ENCODE results near the gene CACNA1C. TPM values are rescaled to one million over a fixed set of nuclear protein-coding genes. Genes with fewer than 3 reads are reported as not detected.

The CACNA1C gene
- polyA plus RNA-seq, 1 of the 3 experiments (the other 2 are of a cell fraction), result 1.5 TPM

DNA sequence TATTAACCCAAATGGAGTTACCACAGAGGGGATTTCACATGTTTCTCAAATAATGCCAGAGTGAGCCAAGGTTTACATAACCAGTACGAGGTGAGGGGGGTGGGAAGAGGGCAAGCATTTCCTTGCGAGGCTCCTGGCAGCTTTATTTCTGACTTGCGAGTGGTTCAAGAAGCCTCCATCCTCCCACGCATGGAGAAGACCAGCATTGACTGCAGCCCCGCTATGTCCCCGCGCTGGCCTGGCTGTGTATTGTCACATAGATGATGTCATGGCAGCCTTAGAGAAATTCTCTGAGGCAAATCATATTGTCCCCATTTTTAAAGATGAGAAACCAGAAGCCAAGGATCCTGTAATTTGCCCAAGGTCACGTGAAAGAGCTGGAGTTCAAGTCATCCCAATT lies 188.2 kb downstream of the CACNA1C start:
- TF ChIP-seq FOXM1 (IDR thresholded peaks at IDR 0.05; ENCODE audit: low read depth) (no peak), NFIC (IDR thresholded peaks at IDR 0.05; ENCODE audit: borderline replicate concordance) (no peak), SMC3 (IDR thresholded peaks at IDR 0.05; ENCODE audit: low read depth, low read length) (no peak), GABPA (IDR thresholded peaks at IDR 0.05; ENCODE audit: low read depth) (no peak), JUND (IDR thresholded peaks at IDR 0.05) (no peak), EZH2phosphoT487 (IDR thresholded peaks at IDR 0.05; ENCODE audit: borderline replicate concordance, low read depth) (no peak)
- Histone ChIP-seq H2AFZ (ENCODE audit: low read depth) (no peak overlapping the region), H3K4me1 (ENCODE audit: control insufficient read depth in 1 of 2, insufficient read depth in 2 of 2, low read depth in 1 of 2, low read length in 1 of 2) (peaks cover 20 to 37% of the 10 kb centered on the region in 2 experiments), H3K4me2 (no peak overlapping the region), H3K4me3 (ENCODE audit: low read depth in 2 of 2, low read length in 1 of 2) (no peak overlapping the region), H3F3A (replicated peaks; ENCODE audit: insufficient read depth) (peaks cover 12% of the 10 kb centered on the region), H3K79me2 (ENCODE audit: insufficient read depth) (no peaks in the 10 kb centered on the region), H3K9me3 (no peaks in the 10 kb centered on the region), H3K27ac (ENCODE audit: low read depth in 2 of 2, low read length in 1 of 2) (no peak overlapping the region), H3K27me3 (ENCODE audit: insufficient read depth) (no peaks in the 10 kb centered on the region), H3K36me3 (replicated peaks in 1 of 2; ENCODE audit: control insufficient read depth in 1 of 2, insufficient read depth in 2 of 2, low read length in 1 of 2) (no peaks in the 10 kb centered on the region), H3K9me2 (no peaks in the 10 kb centered on the region), H3K9ac (no peak overlapping the region), H4K20me1 (ENCODE audit: insufficient read depth) (no peaks in the 10 kb centered on the region)
- CTCF ChIA-PET, result interaction anchor here (1.0 to 1.7 kb wide), 3 partner anchors 12 to 57 kb away, joined by 3 read pairs; no protein-coding TSS in a partner anchor
- no peak for DNase-seq
- 86% methylated on average over 8 of the region's 8 CpGs for WGBS (ENCODE audit: low lambda C conversion rate)
- POLR2A ChIA-PET, result no interaction called here

DNA sequence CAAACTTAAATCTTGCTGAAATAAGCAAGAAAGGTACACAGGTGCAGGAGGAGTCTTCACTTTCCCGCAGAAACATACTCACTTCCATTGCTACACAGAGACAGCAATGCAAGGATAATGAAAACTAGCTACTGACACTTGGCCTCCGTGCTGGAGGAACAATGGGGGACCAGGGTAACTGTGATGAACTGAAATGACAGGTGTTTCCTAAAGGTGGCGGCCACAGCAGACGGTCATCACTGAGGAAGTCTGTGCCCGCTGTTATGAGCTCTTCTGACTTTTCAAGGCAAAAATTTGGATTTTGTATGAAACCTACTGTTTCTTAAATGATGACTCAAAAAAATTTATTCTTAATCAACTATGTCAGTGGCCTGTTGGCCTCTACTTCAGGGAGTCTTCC lies 189.4 kb downstream of the CACNA1C start:
- H3K9me3 ChIP-seq, result no peaks in the 10 kb centered on the region
- no peak overlapping the region for H3K9ac ChIP-seq
- no peak overlapping the region for H3K4me3 ChIP-seq (ENCODE audit: low read depth in 2 of 2, low read length in 1 of 2)
- DNase-seq, result no peak
- H3K4me1 ChIP-seq (ENCODE audit: control insufficient read depth in 1 of 2, insufficient read depth in 2 of 2, low read depth in 1 of 2, low read length in 1 of 2), result peaks cover 20 to 26% of the 10 kb centered on the region in 2 experiments
- no peaks in the 10 kb centered on the region for H3K36me3 ChIP-seq (replicated peaks in 1 of 2; ENCODE audit: control insufficient read depth in 1 of 2, insufficient read depth in 2 of 2, low read length in 1 of 2)
- no peaks in the 10 kb centered on the region for H4K20me1 ChIP-seq (ENCODE audit: insufficient read depth)
- 86% methylated on average over 5 of the region's 5 CpGs for WGBS (ENCODE audit: low lambda C conversion rate)
- H3K27me3 ChIP-seq (ENCODE audit: insufficient read depth), result no peaks in the 10 kb centered on the region
- CTCF ChIA-PET, result interaction anchor here (1.1 to 1.7 kb wide), 5 partner anchors 17 to 185 kb away, joined by 3 to 4 read pairs (median 3); no protein-coding TSS in a partner anchor
- no peaks in the 10 kb centered on the region for H3K9me2 ChIP-seq
- no peak overlapping the region for H2AFZ ChIP-seq (ENCODE audit: low read depth)
- H3K27ac ChIP-seq (ENCODE audit: low read depth in 2 of 2, low read length in 1 of 2), result no peak overlapping the region
- peaks cover 12% of the 10 kb centered on the region for H3F3A ChIP-seq (replicated peaks; ENCODE audit: insufficient read depth)
- H3K79me2 ChIP-seq (ENCODE audit: insufficient read depth), result no peaks in the 10 kb centered on the region
- H3K4me2 ChIP-seq, result no peak overlapping the region
- TF ChIP-seq ELF1 (IDR thresholded peaks at IDR 0.05) (no peak), YY1 (IDR thresholded peaks at IDR 0.05; ENCODE audit: low read depth) (no peak), TAF1 (IDR thresholded peaks at IDR 0.05; ENCODE audit: borderline replicate concordance, low read depth, low read length) (no peak), NFIC (IDR thresholded peaks at IDR 0.05; ENCODE audit: borderline replicate concordance) (no peak)
- TF ChIP-seq, protein P1, sequence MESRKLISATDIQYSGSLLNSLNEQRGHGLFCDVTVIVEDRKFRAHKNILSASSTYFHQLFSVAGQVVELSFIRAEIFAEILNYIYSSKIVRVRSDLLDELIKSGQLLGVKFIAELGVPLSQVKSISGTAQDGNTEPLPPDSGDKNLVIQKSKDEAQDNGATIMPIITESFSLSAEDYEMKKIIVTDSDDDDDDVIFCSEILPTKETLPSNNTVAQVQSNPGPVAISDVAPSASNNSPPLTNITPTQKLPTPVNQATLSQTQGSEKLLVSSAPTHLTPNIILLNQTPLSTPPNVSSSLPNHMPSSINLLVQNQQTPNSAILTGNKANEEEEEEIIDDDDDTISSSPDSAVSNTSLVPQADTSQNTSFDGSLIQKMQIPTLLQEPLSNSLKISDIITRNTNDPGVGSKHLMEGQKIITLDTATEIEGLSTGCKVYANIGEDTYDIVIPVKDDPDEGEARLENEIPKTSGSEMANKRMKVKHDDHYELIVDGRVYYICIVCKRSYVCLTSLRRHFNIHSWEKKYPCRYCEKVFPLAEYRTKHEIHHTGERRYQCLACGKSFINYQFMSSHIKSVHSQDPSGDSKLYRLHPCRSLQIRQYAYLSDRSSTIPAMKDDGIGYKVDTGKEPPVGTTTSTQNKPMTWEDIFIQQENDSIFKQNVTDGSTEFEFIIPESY (IDR thresholded peaks at IDR 0.05; ENCODE audit: borderline replicate concordance, low read depth), result no peak
- POLR2A ChIA-PET, result no interaction called here

DNA sequence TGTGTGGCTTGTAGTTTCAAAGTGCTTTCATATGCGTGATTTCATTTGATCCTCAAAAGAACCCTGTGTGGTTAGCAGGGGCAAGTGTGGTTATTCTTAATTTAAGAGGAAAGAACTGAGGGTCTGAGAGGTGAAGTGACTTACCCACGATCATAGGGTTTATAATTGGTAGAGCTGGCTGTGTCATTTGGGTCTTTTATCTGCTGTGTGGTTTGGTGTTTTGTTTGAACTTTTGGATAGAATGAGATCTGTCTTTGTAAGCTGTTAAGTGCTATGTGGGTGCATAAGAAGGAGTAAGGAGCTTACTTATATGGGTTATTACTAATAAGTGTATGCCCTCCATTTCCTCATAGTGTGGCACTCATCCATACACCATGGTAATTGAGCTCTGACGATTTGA lies 190.0 kb downstream of the CACNA1C start:
- Histone ChIP-seq H4K20me1 (ENCODE audit: insufficient read depth) (no peaks in the 10 kb centered on the region), H3K4me1 (ENCODE audit: control insufficient read depth in 1 of 2, insufficient read depth in 2 of 2, low read depth in 1 of 2, low read length in 1 of 2) (peaks cover 23 to 26% of the 10 kb centered on the region in 2 experiments; a peak in 3 of 4 replicates), H2AFZ (ENCODE audit: low read depth) (no peak overlapping the region), H3K9me3 (no peaks in the 10 kb centered on the region), H3K4me3 (ENCODE audit: low read depth in 2 of 2, low read length in 1 of 2) (no peak overlapping the region), H3K27ac (ENCODE audit: low read depth in 2 of 2, low read length in 1 of 2) (peak overlapping the region in 1 of 2 experiments; percentile 82; a peak in 2 of 4 replicates), H3K27me3 (ENCODE audit: insufficient read depth) (no peaks in the 10 kb centered on the region), H3F3A (replicated peaks; ENCODE audit: insufficient read depth) (peaks cover 12% of the 10 kb centered on the region), H3K9ac (no peak overlapping the region), H3K9me2 (no peaks in the 10 kb centered on the region), H3K4me2 (no peak overlapping the region), H3K36me3 (replicated peaks in 1 of 2; ENCODE audit: control insufficient read depth in 1 of 2, insufficient read depth in 2 of 2, low read length in 1 of 2) (no peaks in the 10 kb centered on the region), H3K79me2 (ENCODE audit: insufficient read depth) (no peaks in the 10 kb centered on the region)
- ChIA-PET POLR2A (no interaction called here), CTCF (interaction anchor here (0.8 to 1.7 kb wide), 5 partner anchors 29 to 185 kb away, joined by 3 to 4 read pairs (median 3); no protein-coding TSS in a partner anchor)
- no peak for DNase-seq
- 74% methylated on average over 3 of the region's 3 CpGs for WGBS (ENCODE audit: low lambda C conversion rate)
- TF ChIP-seq, protein P2, sequence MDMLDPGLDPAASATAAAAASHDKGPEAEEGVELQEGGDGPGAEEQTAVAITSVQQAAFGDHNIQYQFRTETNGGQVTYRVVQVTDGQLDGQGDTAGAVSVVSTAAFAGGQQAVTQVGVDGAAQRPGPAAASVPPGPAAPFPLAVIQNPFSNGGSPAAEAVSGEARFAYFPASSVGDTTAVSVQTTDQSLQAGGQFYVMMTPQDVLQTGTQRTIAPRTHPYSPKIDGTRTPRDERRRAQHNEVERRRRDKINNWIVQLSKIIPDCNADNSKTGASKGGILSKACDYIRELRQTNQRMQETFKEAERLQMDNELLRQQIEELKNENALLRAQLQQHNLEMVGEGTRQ (IDR thresholded peaks at IDR 0.05; ENCODE audit: borderline replicate concordance, low read depth, low read length), result no peak
- TF ChIP-seq EZH2phosphoT487 (IDR thresholded peaks at IDR 0.05; ENCODE audit: borderline replicate concordance, low read depth) (no peak), RCOR1 (IDR thresholded peaks at IDR 0.05; ENCODE audit: low read length) (no peak), SIN3A (IDR thresholded peaks at IDR 0.05; ENCODE audit: borderline replicate concordance, low read depth, low read length) (no peak), RAD21 (IDR thresholded peaks at IDR 0.05; ENCODE audit: low read length) (no peak), FOXJ3 (CRISPR knock-in tag; IDR thresholded peaks at IDR 0.05) (no peak)
- TF ChIP-seq, protein P3, sequence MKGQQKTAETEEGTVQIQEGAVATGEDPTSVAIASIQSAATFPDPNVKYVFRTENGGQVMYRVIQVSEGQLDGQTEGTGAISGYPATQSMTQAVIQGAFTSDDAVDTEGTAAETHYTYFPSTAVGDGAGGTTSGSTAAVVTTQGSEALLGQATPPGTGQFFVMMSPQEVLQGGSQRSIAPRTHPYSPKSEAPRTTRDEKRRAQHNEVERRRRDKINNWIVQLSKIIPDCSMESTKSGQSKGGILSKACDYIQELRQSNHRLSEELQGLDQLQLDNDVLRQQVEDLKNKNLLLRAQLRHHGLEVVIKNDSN (IDR thresholded peaks at IDR 0.05; ENCODE audit: borderline replicate concordance, low read depth), result no peak
- TF ChIP-seq, protein P4, sequence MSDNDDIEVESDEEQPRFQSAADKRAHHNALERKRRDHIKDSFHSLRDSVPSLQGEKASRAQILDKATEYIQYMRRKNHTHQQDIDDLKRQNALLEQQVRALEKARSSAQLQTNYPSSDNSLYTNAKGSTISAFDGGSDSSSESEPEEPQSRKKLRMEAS (IDR thresholded peaks at IDR 0.05; ENCODE audit: low read depth), result no peak
- TF ChIP-seq, protein P1 (IDR thresholded peaks at IDR 0.05; ENCODE audit: borderline replicate concordance, low read depth), result no peak
